Neural cell (in vitro differentiated cells): ENCODE measurements around the gene PEAK1. TPM values are rescaled to one million over a fixed set of nuclear protein-coding genes. Genes with fewer than 3 reads are reported as not detected.

Experiments used
- H2AFZ ChIP-seq: fragments of 200-600, 300-800 bp; sonication (generic), shearing (Covaris generic); 2 replicates; pipeline ENCODE4 v1.6.0; 2014; ENCODE audit warnings: low read depth, mild to moderate bottlenecking, antibody characterized with exemption, low read length, moderate library complexity
- H3F3A ChIP-seq: fragments of 200-600 bp; shearing (Covaris generic); 2 replicates; pipeline ENCODE4 v1.6.1; 2016; ENCODE audit warnings: mild to moderate bottlenecking, moderate library complexity, mixed read lengths, antibody characterized with exemption, low read length; ENCODE audit not compliant: insufficient read depth, poor library complexity, severe bottlenecking
- H3K27ac ChIP-seq: fragments of 200-600, 300-800 bp; sonication (generic), shearing (Covaris generic); 2 replicates; pipeline ENCODE4 v1.5.1; 2014; ENCODE audit warnings: mild to moderate bottlenecking, low read length, moderate library complexity
- H3K27me3 ChIP-seq: fragments of 300-800, 200-600 bp; sonication (generic), shearing (Covaris generic); 2 replicates; pipeline ENCODE4 v1.6.0; 2014; ENCODE audit warnings: mild to moderate bottlenecking, low read depth, low read length, moderate library complexity; ENCODE audit not compliant: insufficient read depth
- H3K36me3 ChIP-seq: fragments of 300-800, 200-600 bp; sonication (generic), shearing (Covaris generic); 2 replicates; pipeline ENCODE4 v1.5.1; 2014; ENCODE audit warnings: mild to moderate bottlenecking, antibody characterized with exemption, low read length, moderate library complexity; ENCODE audit not compliant: insufficient read depth
- H3K4me2 ChIP-seq: fragments of 300-800, 200-600 bp; sonication (generic), shearing (Covaris generic); 2 replicates; pipeline ENCODE4 v1.6.0; 2014; ENCODE audit warnings: mild to moderate bottlenecking, low read length
- H3K4me3 ChIP-seq: fragments of 300-800, 200-600 bp; sonication (generic), shearing (Covaris generic); 2 replicates; pipeline ENCODE4 v1.5.1; 2014; ENCODE audit warnings: mild to moderate bottlenecking, low read length, moderate library complexity
- H3K79me2 ChIP-seq: fragments of 200-600 bp; shearing (Covaris generic); replicated peaks from 2 replicates; pipeline ENCODE4 v1.6.0; 2014; ENCODE audit warnings: mild to moderate bottlenecking, low read length, moderate library complexity; ENCODE audit not compliant: insufficient read depth
- H3K9ac ChIP-seq: fragments of 300-800, 200-600 bp; sonication (generic), shearing (Covaris generic); 2 replicates; pipeline ENCODE4 v1.6.1; 2016; ENCODE audit warnings: mild to moderate bottlenecking, low read length, mixed read lengths
- H3K9me2 ChIP-seq: fragments of 200-600 bp; shearing (Covaris generic); 2 replicates; pipeline ENCODE4 v1.6.1; 2016; ENCODE audit warnings: mild to moderate bottlenecking, low read length, mixed read lengths; ENCODE audit not compliant: insufficient read depth
- H3K9me3 ChIP-seq: fragments of 200-600, 300-800 bp; sonication (generic), shearing (Covaris generic); 2 replicates; pipeline ENCODE4 v1.6.1; 2016; ENCODE audit warnings: mild to moderate bottlenecking, mixed run types, low read length, moderate library complexity, mixed read lengths
- H4K20me1 ChIP-seq: fragments of 200-600 bp; shearing (Covaris generic); 2 replicates; pipeline ENCODE4 v1.6.1; 2016; ENCODE audit warnings: mild to moderate bottlenecking, mixed run types; ENCODE audit not compliant: insufficient read depth
- CTCF ChIP-seq: fragments of 450-650 bp; IDR thresholded peaks from 2 replicates; pipeline ENCODE4 v1.5.1; 2014; ENCODE audit warnings: antibody characterized with exemption, mild to moderate bottlenecking, moderate library complexity; ENCODE audit not compliant: poor library complexity, severe bottlenecking
- EP300 ChIP-seq: fragments of 450-650 bp; conservative IDR thresholded peaks from 2 replicates; pipeline ENCODE4 v1.6.1; 2014; ENCODE audit warnings: antibody characterized with exemption, mild to moderate bottlenecking, moderate library complexity; ENCODE audit not compliant: poor library complexity, severe bottlenecking
- EZH2 ChIP-seq: fragments of 200-600, 300-800 bp; shearing (Covaris generic), sonication (generic); IDR thresholded peaks from 2 replicates; pipeline ENCODE4 v1.6.1; 2014; ENCODE audit warnings: antibody characterized with exemption, low read length, borderline replicate concordance, mild to moderate bottlenecking; ENCODE audit not compliant: insufficient read depth, poor library complexity, severe bottlenecking
- MXI1 ChIP-seq: fragments of 450-650 bp; conservative IDR thresholded peaks from 2 replicates; pipeline ENCODE4 v1.6.1; 2014; ENCODE audit warnings: antibody characterized with exemption, mild to moderate bottlenecking; ENCODE audit not compliant: poor library complexity, severe bottlenecking
- POLR2AphosphoS5 ChIP-seq: IDR thresholded peaks from 2 replicates; pipeline ENCODE4 v1.6.1; 2012
- RAD21 ChIP-seq: fragments of 450-650 bp; conservative IDR thresholded peaks from 2 replicates; pipeline ENCODE4 v1.6.1; 2014; ENCODE audit warnings: antibody characterized with exemption, mild to moderate bottlenecking, moderate library complexity
- REST ChIP-seq: IDR thresholded peaks from 2 replicates; pipeline ENCODE4 v1.6.1; 2012; ENCODE audit warnings: borderline replicate concordance
- SMC3 ChIP-seq: fragments of 450-650 bp; conservative IDR thresholded peaks from 2 replicates; pipeline ENCODE4 v1.6.1; 2014; ENCODE audit warnings: antibody characterized with exemption, mild to moderate bottlenecking, moderate library complexity; ENCODE audit not compliant: poor library complexity
- TAF1 ChIP-seq: IDR thresholded peaks from 2 replicates; pipeline ENCODE4 v1.6.1; 2012; ENCODE audit warnings: low read depth
- polyA plus RNA-seq: library from polyadenylated mRNA; depleted of rRNA; stranded (reverse); fragments of >200 nt; gene quantifications from 2 replicates; pipeline ENCODE4 v1.2.3, GENCODE V29; 2014

Gene PEAK1
- polyA plus RNA-seq, 1 donor from 2014 or later: 5.8 TPM

GRCh38 chr15:77173487-77173886, 246.4 kb downstream of the PEAK1 start:
- H3F3A ChIP-seq: no peaks in the 10 kb centered on the region
- no peak overlapping the region for H3K4me3 ChIP-seq
- H2AFZ ChIP-seq: no peak overlapping the region
- no peak overlapping the region for H3K9ac ChIP-seq
- H3K27ac ChIP-seq: no peak overlapping the region
- H3K9me2 ChIP-seq: no peaks in the 10 kb centered on the region
- H3K4me2 ChIP-seq: no peak overlapping the region
- no peaks in the 10 kb centered on the region for H3K9me3 ChIP-seq
- no peaks in the 10 kb centered on the region for H3K79me2 ChIP-seq
- no peaks in the 10 kb centered on the region for H3K27me3 ChIP-seq
- TF ChIP-seq POLR2AphosphoS5 (no peak), RAD21 (no peak), MXI1 (no peak), SMC3 (no peak), TAF1 (no peak), EP300 (no peak), EZH2 (no peak), CTCF (no peak), REST (no peak)
- no peaks in the 10 kb centered on the region for H3K36me3 ChIP-seq
- H4K20me1 ChIP-seq: no peaks in the 10 kb centered on the region

- Histone ChIP-seq H3K4me3 (no peak overlapping the region), H3K36me3 (no peaks in the 10 kb centered on the region), H3K9ac (no peak overlapping the region), H2AFZ (no peak overlapping the region), H4K20me1 (no peaks in the 10 kb centered on the region), H3K4me2 (no peak overlapping the region), H3K9me2 (no peaks in the 10 kb centered on the region), H3K79me2 (no peaks in the 10 kb centered on the region), H3K27me3 (no peaks in the 10 kb centered on the region), H3F3A (no peaks in the 10 kb centered on the region), H3K27ac (no peak overlapping the region), H3K9me3 (no peaks in the 10 kb centered on the region)
- no peak for TF ChIP-seq RAD21
- TF ChIP-seq EZH2: no peak
- TF ChIP-seq REST: no peak
- no peak for TF ChIP-seq POLR2AphosphoS5
- no peak for TF ChIP-seq TAF1
- no peak for TF ChIP-seq SMC3
- no peak for TF ChIP-seq MXI1
- TF ChIP-seq CTCF: no peak
These were observed 248.5 kb downstream of the PEAK1 start for GRCh38 chr15:77171221-77171967.
